Activated CD4-positive, alpha-beta memory T cell treated with anti-CD3 and anti-CD28 coated beads for 36 hours (primary cell): ENCODE measurements around the gene LRRC49. TPM values are rescaled to one million over a fixed set of nuclear protein-coding genes. Genes with fewer than 3 reads are reported as not detected.
"Not testable (repeated sequence)": the region's sequence is repeated elsewhere in the genome, so short reads cannot be mapped to it uniquely, and the experiment has no call there.

Experiments used
- CTCF ChIA-PET: fragments of 350-600 bp; sonication (Branson Sonifier 250); formaldehyde crosslinking; loops from one replicate; lab custom pipeline; 2021; ENCODE audit warnings: antibody characterized with exemption, inconsistent platforms; lab: Charles Lee
- POLR2A ChIA-PET: fragments of 350-600 bp; sonication (Branson Sonifier 250); formaldehyde crosslinking; loops from one replicate; lab custom pipeline; 2021; ENCODE audit warnings: antibody characterized with exemption; lab: Charles Lee
- DNase-seq: peaks from one replicate; pipeline ENCODE4 v3.0.0-alpha.2; 2020
- H3K27ac Mint-ChIP-seq: one replicate; pipeline ENCODE4 v1.8.0; 2021; ENCODE audit warnings: mixed read lengths
- H3K27me3 Mint-ChIP-seq: one replicate; pipeline ENCODE4 v1.8.0; 2021; ENCODE audit warnings: mixed read lengths
- H3K36me3 Mint-ChIP-seq: one replicate; pipeline ENCODE4 v1.8.0; 2021; ENCODE audit warnings: mixed read lengths
- H3K4me1 Mint-ChIP-seq: one replicate; pipeline ENCODE4 v1.8.0; 2021; ENCODE audit warnings: low read depth, mixed read lengths
- H3K4me3 Mint-ChIP-seq: one replicate; pipeline ENCODE4 v1.8.0; 2021; ENCODE audit warnings: mild to moderate bottlenecking, mixed read lengths
- H3K9me3 Mint-ChIP-seq: one replicate; pipeline ENCODE4 v1.8.0; 2021; ENCODE audit warnings: mixed read lengths
- intact Hi-C: fragments of 100-400 bp; cut with micrococcal nuclease; formaldehyde crosslinking; loops from one replicate; pipeline ENCODE4 v1.15.1; 2023
- total RNA-seq, 2 experiments: library from RNA; stranded (reverse); gene quantifications; one replicate each; pipeline ENCODE4 v1.2.3, GENCODE V29; 2021

Gene LRRC49
- total RNA-seq, 2 experiments from 2014 or later: 0.26 to 0.46 TPM

DNA sequence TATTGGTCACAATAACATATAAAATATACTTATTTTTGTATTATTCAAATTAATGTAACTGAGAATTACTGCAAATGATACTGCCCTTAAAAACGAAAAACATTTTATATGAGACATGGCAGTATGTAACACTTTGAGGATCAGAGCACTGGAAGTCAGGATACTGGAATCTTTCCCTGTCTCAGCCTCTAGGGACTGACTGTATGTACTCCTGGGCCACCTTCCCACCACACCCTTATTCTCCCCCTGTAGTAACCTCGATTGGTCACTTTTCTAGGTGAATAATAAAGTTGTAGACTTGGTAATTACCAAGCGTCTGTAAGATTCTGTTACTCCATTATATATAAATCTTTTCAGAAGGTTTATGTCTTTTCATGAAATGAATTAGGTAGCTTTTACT lies 43.0 kb downstream of the LRRC49 start:
- no peak overlapping the region for H3K27ac Mint-ChIP-seq
- ChIA-PET POLR2A (interaction anchor here (0.6 kb wide), 1 partner anchor 49 kb away, joined by 4 read pairs; no protein-coding TSS in a partner anchor), CTCF (interaction anchor here (0.6 kb wide), 1 partner anchor 180 kb away, joined by 3 read pairs; the partner anchor contains the start of gene THSD4)
- no peaks in the 10 kb centered on the region for H3K36me3 Mint-ChIP-seq
- DNase-seq: no peak
- no peaks in the 10 kb centered on the region for H3K9me3 Mint-ChIP-seq
- intact Hi-C loops: no loop called here
- peaks cover 7% of the 10 kb centered on the region for H3K27me3 Mint-ChIP-seq
- no peaks in the 10 kb centered on the region for H3K4me1 Mint-ChIP-seq
- no peak overlapping the region for H3K4me3 Mint-ChIP-seq

GRCh38 chr15:70936326-70936725 lies 43.7 kb downstream of the LRRC49 start:
- POLR2A ChIA-PET: interaction anchor here (0.6 kb wide), 1 partner anchor 49 kb away, joined by 4 read pairs; no protein-coding TSS in a partner anchor
- intact Hi-C loops: no loop called here
- H3K27me3 Mint-ChIP-seq: peaks cover 7% of the 10 kb centered on the region
- H3K9me3 Mint-ChIP-seq: no peaks in the 10 kb centered on the region
- CTCF ChIA-PET: interaction anchor here (0.6 kb wide), 1 partner anchor 40 kb away, joined by 3 read pairs; no protein-coding TSS in a partner anchor
- no peaks in the 10 kb centered on the region for H3K36me3 Mint-ChIP-seq
- H3K4me1 Mint-ChIP-seq: no peaks in the 10 kb centered on the region
- no peak overlapping the region for H3K27ac Mint-ChIP-seq
- DNase-seq: no peak
- no peak overlapping the region for H3K4me3 Mint-ChIP-seq

DNA sequence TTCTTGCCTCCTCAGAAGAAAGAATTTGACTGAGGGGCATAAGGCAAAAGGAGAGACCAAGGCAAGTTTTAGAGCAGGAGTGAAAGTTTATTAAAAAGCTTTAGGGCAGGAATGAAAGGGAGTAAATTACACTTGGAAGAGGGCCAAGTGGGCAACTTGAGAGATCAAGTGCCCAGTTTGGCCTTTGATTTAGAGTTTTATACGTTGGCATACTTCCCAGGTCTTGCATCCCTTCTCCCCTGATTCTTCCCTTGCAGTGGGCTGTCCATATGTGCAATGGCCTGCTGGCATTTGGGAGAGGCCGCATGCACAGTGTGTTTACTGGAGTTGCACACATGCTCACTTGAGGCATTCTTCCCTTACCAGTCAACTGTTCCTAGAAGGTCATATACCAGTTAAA lies 50.7 kb downstream of the LRRC49 start:
- peaks cover 12% of the 10 kb centered on the region for H3K27me3 Mint-ChIP-seq
- H3K4me3 Mint-ChIP-seq, CTCF ChIA-PET, POLR2A ChIA-PET, H3K36me3 Mint-ChIP-seq, H3K9me3 Mint-ChIP-seq, DNase-seq, intact Hi-C loops, H3K27ac Mint-ChIP-seq, H3K4me1 Mint-ChIP-seq: not testable (repeated sequence)

GRCh38 chr15:70947351-70948335 lies 55.0 kb downstream of the LRRC49 start:
- DNase-seq: no peak
- Mint-ChIP-seq H3K27me3 (peaks cover 14% of the 10 kb centered on the region), H3K27ac (no peak overlapping the region), H3K36me3 (no peaks in the 10 kb centered on the region), H3K9me3 (peaks cover 9% of the 10 kb centered on the region), H3K4me1 (no peaks in the 10 kb centered on the region), H3K4me3 (no peak overlapping the region)
- CTCF ChIA-PET: no interaction called here
- POLR2A ChIA-PET: no interaction called here
- intact Hi-C loops: no loop called here

DNA sequence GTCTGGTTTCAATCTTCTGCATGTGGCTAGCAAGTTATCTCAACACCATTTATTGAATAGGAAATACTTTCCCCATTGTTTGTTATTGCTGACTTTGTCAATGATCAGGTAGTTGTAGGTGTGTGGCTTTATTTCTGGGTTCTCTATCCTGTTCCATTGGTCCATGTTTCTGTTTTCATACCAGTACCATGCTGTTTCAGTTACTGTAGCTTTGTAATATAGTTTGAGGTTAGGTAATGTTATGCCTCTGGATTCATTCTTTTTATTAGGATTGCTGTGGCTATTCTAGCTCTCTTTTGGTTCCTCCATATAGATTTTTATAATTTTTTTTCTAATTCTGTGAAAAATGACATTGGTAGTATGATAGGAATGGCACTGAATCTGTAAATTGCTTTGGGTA lies 58.3 kb downstream of the LRRC49 start:
- no peaks in the 10 kb centered on the region for H3K4me1 Mint-ChIP-seq
- intact Hi-C loops: no loop called here
- H3K36me3 Mint-ChIP-seq: no peaks in the 10 kb centered on the region
- ChIA-PET CTCF (no interaction called here), POLR2A (no interaction called here)
- peaks cover 20% of the 10 kb centered on the region for H3K27me3 Mint-ChIP-seq
- H3K27ac Mint-ChIP-seq: no peak overlapping the region
- no peak for DNase-seq
- H3K4me3 Mint-ChIP-seq: no peak overlapping the region
- H3K9me3 Mint-ChIP-seq: peaks cover 9% of the 10 kb centered on the region

- H3K4me1 Mint-ChIP-seq: no peaks in the 10 kb centered on the region
- intact Hi-C loops: no loop called here
- no peaks in the 10 kb centered on the region for H3K36me3 Mint-ChIP-seq
- H3K27ac Mint-ChIP-seq: no peak overlapping the region
- ChIA-PET CTCF (no interaction called here), POLR2A (no interaction called here)
- H3K9me3 Mint-ChIP-seq: peaks cover 9% of the 10 kb centered on the region
- DNase-seq: no peak
- H3K27me3 Mint-ChIP-seq: peaks cover 28% of the 10 kb centered on the region
- no peak overlapping the region for H3K4me3 Mint-ChIP-seq
Measured at GRCh38 chr15:70954171-70954570, 61.5 kb downstream of the LRRC49 start.

DNA sequence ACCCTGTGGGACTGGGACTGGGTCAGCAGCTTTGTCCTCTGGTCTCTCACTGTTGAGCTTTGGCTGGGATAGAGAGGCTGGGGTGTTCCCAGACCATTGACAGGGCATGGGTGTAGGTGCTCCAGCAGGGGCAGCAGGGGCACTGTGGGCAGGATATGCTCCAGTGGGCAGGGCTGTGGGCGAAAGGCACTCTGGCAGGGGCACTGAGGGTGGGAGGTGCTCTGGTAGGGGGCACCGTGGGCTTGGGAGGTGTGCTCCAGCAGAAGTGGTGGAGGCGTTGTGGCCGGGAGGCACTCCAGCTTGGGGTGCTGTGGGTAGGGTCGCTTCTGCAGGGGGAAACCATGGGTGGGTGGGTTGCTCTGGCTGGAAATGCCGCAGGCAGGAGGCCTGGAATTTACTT lies 62.1 kb downstream of the LRRC49 start:
- ChIA-PET POLR2A (no interaction called here), CTCF (no interaction called here)

GRCh38 chr15:70955151-70955550 lies 62.5 kb downstream of the LRRC49 start:
- intact Hi-C loops: no loop called here
- Mint-ChIP-seq H3K4me3 (no peak overlapping the region), H3K27ac (no peak overlapping the region), H3K27me3 (peaks cover 28% of the 10 kb centered on the region), H3K9me3 (peaks cover 9% of the 10 kb centered on the region), H3K36me3 (no peaks in the 10 kb centered on the region), H3K4me1 (no peaks in the 10 kb centered on the region)
- DNase-seq: no peak
- CTCF ChIA-PET: no interaction called here
- POLR2A ChIA-PET: no interaction called here

More for the DNA sequence above, 62.1 kb downstream of the LRRC49 start:
- intact Hi-C loops: no loop called here
- Mint-ChIP-seq H3K27ac (no peak overlapping the region), H3K4me1 (no peaks in the 10 kb centered on the region), H3K4me3 (no peak overlapping the region), H3K27me3 (peaks cover 28% of the 10 kb centered on the region), H3K9me3 (peaks cover 9% of the 10 kb centered on the region), H3K36me3 (no peaks in the 10 kb centered on the region)
- DNase-seq: no peak

DNA sequence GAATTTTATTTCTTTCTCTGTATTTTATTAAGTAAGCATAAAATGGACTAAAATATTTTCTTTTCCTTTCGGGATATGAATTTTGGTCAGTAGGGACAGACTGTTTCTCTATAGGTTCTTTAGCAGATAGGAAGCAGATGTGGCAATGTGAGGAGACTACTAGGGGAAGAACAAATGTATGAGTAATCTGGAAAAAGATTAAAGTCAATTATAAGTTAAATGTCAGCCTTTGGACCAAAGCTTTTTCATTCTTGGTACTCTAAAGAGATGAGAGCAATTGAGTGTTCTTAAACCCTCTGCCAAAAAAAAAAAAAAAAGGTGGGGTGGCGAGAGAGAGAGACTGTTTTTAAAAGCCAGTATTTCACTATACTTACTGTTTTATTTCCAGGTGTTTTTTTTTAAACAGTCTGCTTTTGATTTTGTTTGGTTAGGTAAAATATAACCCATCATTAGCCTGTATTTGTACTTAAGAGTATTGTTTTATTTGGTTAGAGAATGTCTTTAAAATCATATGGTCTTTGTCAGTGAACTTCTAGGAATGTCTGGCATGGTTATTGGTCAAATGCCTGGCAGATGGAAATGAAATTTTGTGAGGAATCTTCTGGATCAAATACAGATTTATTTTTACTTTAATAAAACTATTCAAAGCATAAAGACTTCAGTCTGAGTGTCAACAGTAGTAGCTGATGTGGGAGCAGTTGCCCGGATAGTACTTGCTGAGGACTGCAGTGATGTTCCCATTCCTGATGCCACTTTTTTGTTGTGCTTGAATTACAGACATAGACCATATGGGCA lies 63.8 kb downstream of the LRRC49 start:
- Mint-ChIP-seq H3K36me3 (no peaks in the 10 kb centered on the region), H3K4me3 (no peak overlapping the region), H3K9me3 (peaks cover 3% of the 10 kb centered on the region), H3K27me3 (peaks cover 24% of the 10 kb centered on the region), H3K27ac (no peak overlapping the region), H3K4me1 (no peaks in the 10 kb centered on the region)
- ChIA-PET CTCF (no interaction called here), POLR2A (no interaction called here)
- no peak for DNase-seq
- intact Hi-C loops: no loop called here

- H3K36me3 Mint-ChIP-seq: no peaks in the 10 kb centered on the region
- peaks cover 10% of the 10 kb centered on the region for H3K27me3 Mint-ChIP-seq
- no peak overlapping the region for H3K27ac Mint-ChIP-seq
- H3K4me1 Mint-ChIP-seq: no peaks in the 10 kb centered on the region
- H3K9me3 Mint-ChIP-seq: no peaks in the 10 kb centered on the region
- DNase-seq: no peak
- intact Hi-C loops: no loop called here
- POLR2A ChIA-PET: no interaction called here
- no peak overlapping the region for H3K4me3 Mint-ChIP-seq
- CTCF ChIA-PET: no interaction called here
Measured at GRCh38 chr15:70962084-70962483, 69.5 kb downstream of the LRRC49 start.

DNA sequence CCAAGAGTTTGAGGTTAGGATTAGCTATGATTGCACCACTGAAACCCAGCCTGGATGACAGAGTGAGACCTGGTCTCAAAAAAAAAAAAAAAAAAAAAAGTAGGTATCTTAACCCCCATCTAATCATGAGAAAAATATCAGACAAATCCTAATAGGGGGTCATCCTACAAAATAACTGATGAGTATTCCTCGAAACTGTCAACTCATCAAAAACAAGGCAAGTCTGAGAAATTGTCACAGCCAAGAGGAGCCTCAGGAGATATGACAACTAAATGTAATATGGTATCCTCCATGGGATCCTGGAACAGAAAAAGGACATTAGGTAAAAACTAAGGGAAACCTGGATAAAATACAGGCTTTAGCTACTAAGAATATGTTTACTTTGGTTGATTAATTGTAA lies 70.6 kb downstream of the LRRC49 start:
- Mint-ChIP-seq H3K9me3 (no peaks in the 10 kb centered on the region), H3K4me3 (no peak overlapping the region), H3K27ac (no peak overlapping the region), H3K36me3 (no peaks in the 10 kb centered on the region), H3K27me3 (peaks cover 4% of the 10 kb centered on the region), H3K4me1 (no peaks in the 10 kb centered on the region)
- no peak for DNase-seq
- intact Hi-C loops: no loop called here
- POLR2A ChIA-PET: no interaction called here
- CTCF ChIA-PET: interaction anchor here (0.6 to 0.7 kb wide), 2 partner anchors 152 to 435 kb away, joined by 3 to 6 read pairs; no protein-coding TSS in a partner anchor

DNA sequence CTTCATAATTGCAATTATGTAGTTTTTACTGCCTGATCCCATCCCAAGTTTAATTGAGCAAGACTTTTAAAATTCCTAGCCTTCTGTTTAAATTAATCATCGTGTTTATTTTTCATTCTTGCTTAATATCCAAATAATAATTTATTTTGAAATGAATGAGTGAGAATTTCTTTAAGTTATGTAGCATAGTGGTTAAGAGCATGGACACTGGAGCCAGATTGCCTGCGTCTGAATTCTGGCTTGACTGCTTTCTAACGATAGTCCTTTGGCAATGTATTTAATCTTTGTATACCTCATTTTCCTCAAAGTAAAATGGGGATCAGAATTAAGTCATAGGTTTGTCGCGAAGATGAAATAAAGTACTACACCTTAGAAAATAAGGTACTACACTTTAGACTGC lies 71.4 kb downstream of the LRRC49 start:
- DNase-seq: no peak
- Mint-ChIP-seq H3K9me3 (peaks cover 5% of the 10 kb centered on the region), H3K27me3 (peaks cover 2% of the 10 kb centered on the region), H3K4me3 (no peak overlapping the region), H3K27ac (no peak overlapping the region), H3K4me1 (no peaks in the 10 kb centered on the region), H3K36me3 (no peaks in the 10 kb centered on the region)
- ChIA-PET POLR2A (no interaction called here), CTCF (no interaction called here)
- intact Hi-C loops: no loop called here
